SK-N-SH (cell line): ENCODE results near the gene GALNT6. TPM values are rescaled to one million over a fixed set of nuclear protein-coding genes. Genes with fewer than 3 reads are reported as not detected.

Experiments
- CTCF ChIA-PET: fragments of 300-600, 350-600 bp; formaldehyde crosslinking; extraction: SDS; loops from one replicate; lab custom pipeline; 2021; lab: Yijun Ruan, JAX
- POLR2A ChIA-PET: fragments of 350-600 bp; sonication (Branson Sonifier 250); formaldehyde crosslinking; extraction: SDS; loops from one replicate; lab custom pipeline; 2020; ENCODE audit warnings: antibody characterized with exemption, inconsistent platforms; lab: Yijun Ruan, JAX
- DNase-seq: peaks from one replicate; pipeline ENCODE4 v3.0.0; 2012
- H2AFZ ChIP-seq: fragments of 200-600 bp; sonication (generic); 2 replicates; pipeline ENCODE4 v1.8.1; 2016; ENCODE audit warnings: antibody characterized with exemption, mild to moderate bottlenecking, low read depth
- H3F3A ChIP-seq: fragments of 200-600 bp; sonication (generic); replicated peaks from 2 replicates; pipeline ENCODE3; 2016; ENCODE audit warnings: antibody characterized with exemption, mild to moderate bottlenecking; ENCODE audit not compliant: insufficient read depth
- H3K27ac ChIP-seq, 2 experiments: fragments of 200-500 bp in 1 of 2; fragments of 200-600 bp in 1 of 2; sonication (Bioruptor generic) in 1 of 2; sonication (generic), shearing (Covaris generic) in 1 of 2; 2 replicates each; pipeline versions ENCODE4 v1.5.1 to v1.6.1; 2014 to 2016; ENCODE audit warnings: low read depth in 2 of 2, inconsistent platforms in 1 of 2, low read length in 1 of 2, mild to moderate bottlenecking in 1 of 2, mixed read lengths in 1 of 2
- H3K27me3 ChIP-seq: fragments of 200-600 bp; sonication (generic), shearing (Covaris generic); 2 replicates; pipeline ENCODE4 v1.6.1; 2016; ENCODE audit warnings: mixed run types; ENCODE audit not compliant: insufficient read depth
- H3K36me3 ChIP-seq, 2 experiments: fragments of 200-500 bp in 1 of 2; fragments of 200-600 bp in 1 of 2; sonication (Bioruptor generic) in 1 of 2; sonication (generic) in 1 of 2; replicated peaks in 1 of 2; 2 replicates each; pipeline versions ENCODE3 to v1.5.1; 2014 to 2016; ENCODE audit warnings: low read length in 1 of 2, mild to moderate bottlenecking in 1 of 2; ENCODE audit not compliant: insufficient read depth in 2 of 2, control insufficient read depth in 1 of 2
- H3K4me1 ChIP-seq, 2 experiments: fragments of 200-500 bp in 1 of 2; fragments of 200-600 bp in 1 of 2; sonication (Bioruptor generic) in 1 of 2; sonication (generic), shearing (Covaris generic) in 1 of 2; 2 replicates each; pipeline versions ENCODE4 v1.5.1 to v1.6.1; 2014 to 2016; ENCODE audit warnings: low read depth in 1 of 2, low read length in 1 of 2, mixed run types in 1 of 2; ENCODE audit not compliant: insufficient read depth in 2 of 2, control insufficient read depth in 1 of 2
- H3K4me2 ChIP-seq: fragments of 200-600 bp; sonication (generic), shearing (Covaris generic); 2 replicates; pipeline ENCODE4 v1.6.1; 2017; ENCODE audit warnings: mixed run types
- H3K4me3 ChIP-seq, 2 experiments: fragments of 200-500 bp in 1 of 2; fragments of 200-600 bp in 1 of 2; sonication (Bioruptor generic) in 1 of 2; sonication (generic), shearing (Covaris generic) in 1 of 2; 2 replicates each; pipeline versions ENCODE4 v1.5.1 to v1.8.1; 2014 to 2016; ENCODE audit warnings: low read depth in 2 of 2, inconsistent platforms in 1 of 2, low read length in 1 of 2, mild to moderate bottlenecking in 1 of 2, mixed read lengths in 1 of 2, moderate library complexity in 1 of 2
- H3K79me2 ChIP-seq: fragments of 200-600 bp; sonication (generic); 2 replicates; pipeline ENCODE4 v1.8.1; 2017; ENCODE audit warnings: mild to moderate bottlenecking; ENCODE audit not compliant: insufficient read depth
- H3K9ac ChIP-seq: fragments of 200-600 bp; sonication (generic); 2 replicates; pipeline ENCODE4 v1.6.1; 2017; ENCODE audit warnings: mixed run types
- H3K9me2 ChIP-seq: fragments of 200-600 bp; sonication (generic); 2 replicates; pipeline ENCODE4 v1.6.1; 2017; ENCODE audit warnings: mixed run types
- H3K9me3 ChIP-seq: fragments of 200-600 bp; sonication (generic); 2 replicates; pipeline ENCODE4 v1.6.1; 2017; ENCODE audit warnings: mixed run types, mild to moderate bottlenecking, moderate library complexity
- H4K20me1 ChIP-seq: fragments of 200-600 bp; sonication (generic); 2 replicates; pipeline ENCODE4 v1.6.1; 2017; ENCODE audit warnings: mild to moderate bottlenecking, mixed run types; ENCODE audit not compliant: insufficient read depth
- CHD2 ChIP-seq: fragments of 150-350 bp; IDR thresholded peaks from 2 replicates; pipeline ENCODE4 v1.6.1; 2018; ENCODE audit warnings: low read length; ENCODE audit not compliant: partially characterized antibody
- EP300 ChIP-seq, 2 experiments: IDR thresholded peaks; 2 replicates each; pipeline versions ENCODE4 v1.4.0 to v1.6.1; 2012; ENCODE audit warnings: borderline replicate concordance in 1 of 2, low read depth in 1 of 2, low read length in 1 of 2
- EZH2phosphoT487 ChIP-seq: fragments of 200-600 bp; sonication (generic); IDR thresholded peaks from 2 replicates; pipeline ENCODE4 v1.6.1; 2017; ENCODE audit warnings: low read depth, mixed run types, mild to moderate bottlenecking, antibody characterized with exemption, moderate library complexity, borderline replicate concordance
- FOSL2 ChIP-seq: IDR thresholded peaks from 2 replicates; pipeline ENCODE4 v1.4.0; 2012; ENCODE audit warnings: low read depth, mild to moderate bottlenecking, moderate library complexity, borderline replicate concordance
- FOXJ3 ChIP-seq: sonication (generic); formaldehyde crosslinking; IDR thresholded peaks from 2 replicates; pipeline ENCODE4 v1.5.1; 2020; ENCODE audit warnings: mild to moderate bottlenecking, missing genetic modification reagents
- FOXM1 ChIP-seq: IDR thresholded peaks from 2 replicates; pipeline ENCODE4 v1.4.0; 2012; ENCODE audit warnings: low read depth, mild to moderate bottlenecking
- GATA2 ChIP-seq: sonication (generic); formaldehyde crosslinking; IDR thresholded peaks from 2 replicates; pipeline ENCODE4 v1.5.0; 2020; ENCODE audit warnings: mild to moderate bottlenecking, missing genetic modification reagents
- IRF3 ChIP-seq: fragments of 150-350 bp; IDR thresholded peaks from 2 replicates; pipeline ENCODE4 v1.6.1; 2016; ENCODE audit warnings: mild to moderate bottlenecking, low read depth, low read length
- JUND ChIP-seq: IDR thresholded peaks from 2 replicates; pipeline ENCODE4 v1.4.0; 2012
- MAX ChIP-seq: IDR thresholded peaks from 2 replicates; pipeline ENCODE4 v1.4.0; 2012; ENCODE audit warnings: low read depth
- MEF2A ChIP-seq: IDR thresholded peaks from 2 replicates; pipeline ENCODE4 v1.4.0; 2012; ENCODE audit warnings: low read depth, borderline replicate concordance
- MXI1 ChIP-seq: IDR thresholded peaks from 2 replicates; pipeline ENCODE4 v1.6.1; 2012; ENCODE audit warnings: mild to moderate bottlenecking, low read depth, low read length, improper control_type of control experiment
- NFIC ChIP-seq: IDR thresholded peaks from 2 replicates; pipeline ENCODE4 v1.4.0; 2012; ENCODE audit warnings: borderline replicate concordance
- NRF1 ChIP-seq: IDR thresholded peaks from 2 replicates; pipeline ENCODE4 v1.6.1; 2012; ENCODE audit warnings: low read depth, mild to moderate bottlenecking, low read length
- PBX3 ChIP-seq: IDR thresholded peaks from 2 replicates; pipeline ENCODE4; 2012
- RAD21 ChIP-seq: IDR thresholded peaks from 2 replicates; pipeline ENCODE4 v1.6.1; 2012; ENCODE audit warnings: mild to moderate bottlenecking, low read length
- RFX5 ChIP-seq: IDR thresholded peaks from 2 replicates; pipeline ENCODE4 v1.6.1; 2012; ENCODE audit warnings: mild to moderate bottlenecking, improper control_type of control experiment, low read length
- RXRA ChIP-seq: IDR thresholded peaks from 2 replicates; pipeline ENCODE4 v1.4.0; 2012; ENCODE audit warnings: low read depth, mild to moderate bottlenecking, borderline replicate concordance
- SIN3A ChIP-seq: IDR thresholded peaks from 2 replicates; pipeline ENCODE4 v1.6.1; 2012; ENCODE audit warnings: low read depth, mild to moderate bottlenecking, low read length, moderate library complexity, borderline replicate concordance
- TCF12 ChIP-seq: IDR thresholded peaks from 2 replicates; pipeline ENCODE4 v1.4.0; 2012
- TEAD4 ChIP-seq: IDR thresholded peaks from 2 replicates; pipeline ENCODE4 v1.4.0; 2012; ENCODE audit warnings: mild to moderate bottlenecking, borderline replicate concordance; ENCODE audit not compliant: insufficient read depth
- USF1 ChIP-seq: IDR thresholded peaks from 2 replicates; pipeline ENCODE4 v1.4.0; 2012; ENCODE audit warnings: low read depth, borderline replicate concordance
- USF2 ChIP-seq: fragments of 150-350 bp; IDR thresholded peaks from 2 replicates; pipeline ENCODE4 v1.6.1; 2017; ENCODE audit warnings: antibody characterized with exemption, low read length, low read depth, borderline replicate concordance
- YY1 ChIP-seq: IDR thresholded peaks from 2 replicates; pipeline ENCODE4 v1.4.0; 2012; ENCODE audit warnings: low read depth, mild to moderate bottlenecking
- ZBTB33 ChIP-seq: IDR thresholded peaks from 2 replicates; pipeline ENCODE4 v1.4.0; 2012; ENCODE audit warnings: low read depth, borderline replicate concordance
- WGBS: methylation state at CpG from one replicate; pipeline ENCODE4 v1.1.6; 2017; ENCODE audit warnings: low lambda C conversion rate; 5-methylcytosine and 5-hydroxymethylcytosine counted together
- polyA plus RNA-seq, 3 experiments: library from polyadenylated mRNA; depleted of rRNA; stranded (reverse); fragments of >200 nt; gene quantifications; 2 replicates each; pipeline ENCODE4 v1.2.3, GENCODE V29; 2012

Gene GALNT6
- polyA plus RNA-seq, 1 of the 3 experiments (the other 2 are of a cell fraction), result 0.74 TPM

- Histone ChIP-seq H3K36me3 (no peaks in the 10 kb centered on the region), H3K4me3 (no peak overlapping the region), H3K4me1 (peaks cover 8 to 29% of the 10 kb centered on the region in 2 experiments; a peak in 3 of 4 replicates), H3K9ac (peak overlapping the region; percentile 45; the same call in 1 of the 2 replicates), H3K4me2 (peak overlapping the region; percentile 70), H4K20me1 (no peaks in the 10 kb centered on the region), H3F3A (peaks cover 16% of the 10 kb centered on the region), H3K9me3 (no peaks in the 10 kb centered on the region), H3K79me2 (no peaks in the 10 kb centered on the region), H2AFZ (peak overlapping the region; percentile 31; the same call in 1 of the 2 replicates), H3K27me3 (no peaks in the 10 kb centered on the region), H3K27ac (peak overlapping the region; percentile 82 to 87), H3K9me2 (no peaks in the 10 kb centered on the region)
- 17% methylated on average over 8 of the region's 8 CpGs for WGBS
- ChIA-PET POLR2A (interaction anchor here (0.5 to 1.3 kb wide), 5 partner anchors 8 to 581 kb away, joined by 3 to 5 read pairs (median 3); no protein-coding TSS in a partner anchor), CTCF (interaction anchor here (0.7 to 1.8 kb wide), 9 partner anchors 9 to 161 kb away, joined by 3 to 7 read pairs (median 5); no protein-coding TSS in a partner anchor)
- peak; percentile 80 for DNase-seq
- TF ChIP-seq EZH2phosphoT487 (no peak), USF1 (no peak), MEF2A (no peak), FOXM1 (0 out of 2 replicates have a peak, but pooled peaks have one; percentile 55), FOSL2 (peak; percentile 97), JUND (peak; percentile 96), RXRA (peak; percentile 95), FOXJ3 (CRISPR knock-in tag) (no peak), TCF12 (peak; percentile 90), ZBTB33 (peak; percentile 65; the same call in 1 of the 2 replicates), CHD2 (peak; percentile 51), SIN3A (peak; percentile 52; the same call in 1 of the 2 replicates), YY1 (no peak), PBX3 (peak; percentile 55; the same call in 1 of the 2 replicates), MXI1 (no peak), TEAD4 (peak; percentile 85), MAX (peak; percentile 92), NFIC (peak; percentile 93), GATA2 (CRISPR knock-in tag) (0 out of 2 replicates have a peak, but pooled peaks have one; percentile 30), RFX5 (0 out of 2 replicates have a peak, but pooled peaks have one; percentile 7), EP300 (IDR thresholded peaks at IDR 0.05; ENCODE audit: borderline replicate concordance in 1 of 2, low read depth in 1 of 2, low read length in 1 of 2) (peak; percentile 6 to 62; a peak in 2 of 4 replicates), NRF1 (no peak), IRF3 (no peak), RAD21 (no peak), USF2 (no peak)
Observed at GRCh38 chr12:51371295-51371953, 19.8 kb downstream of the GALNT6 start.
